GM20000 (cell line): ENCODE data around the gene KCNMB2.

ENCODE experiments used
- DNase-seq: peaks from one replicate; pipeline ENCODE4 v3.0.0; 2012; ENCODE audit warnings: low spot score
- TF ChIP-seq, protein P1 (sequence below): IDR thresholded peaks from 2 replicates; pipeline ENCODE4 v1.5.1; 2012; ENCODE audit warnings: mild to moderate bottlenecking, control low read depth; ENCODE audit errors: extremely low read depth, missing control alignments

Gene KCNMB2

GRCh38 chr3:178568911-178569310, 32.7 kb downstream of the KCNMB2 start:
- DNase-seq, result no peak

GRCh38 chr3:178569826-178570225, 33.6 kb downstream of the KCNMB2 start:
- TF ChIP-seq, protein P1, sequence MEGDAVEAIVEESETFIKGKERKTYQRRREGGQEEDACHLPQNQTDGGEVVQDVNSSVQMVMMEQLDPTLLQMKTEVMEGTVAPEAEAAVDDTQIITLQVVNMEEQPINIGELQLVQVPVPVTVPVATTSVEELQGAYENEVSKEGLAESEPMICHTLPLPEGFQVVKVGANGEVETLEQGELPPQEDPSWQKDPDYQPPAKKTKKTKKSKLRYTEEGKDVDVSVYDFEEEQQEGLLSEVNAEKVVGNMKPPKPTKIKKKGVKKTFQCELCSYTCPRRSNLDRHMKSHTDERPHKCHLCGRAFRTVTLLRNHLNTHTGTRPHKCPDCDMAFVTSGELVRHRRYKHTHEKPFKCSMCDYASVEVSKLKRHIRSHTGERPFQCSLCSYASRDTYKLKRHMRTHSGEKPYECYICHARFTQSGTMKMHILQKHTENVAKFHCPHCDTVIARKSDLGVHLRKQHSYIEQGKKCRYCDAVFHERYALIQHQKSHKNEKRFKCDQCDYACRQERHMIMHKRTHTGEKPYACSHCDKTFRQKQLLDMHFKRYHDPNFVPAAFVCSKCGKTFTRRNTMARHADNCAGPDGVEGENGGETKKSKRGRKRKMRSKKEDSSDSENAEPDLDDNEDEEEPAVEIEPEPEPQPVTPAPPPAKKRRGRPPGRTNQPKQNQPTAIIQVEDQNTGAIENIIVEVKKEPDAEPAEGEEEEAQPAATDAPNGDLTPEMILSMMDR, result no peak
- no peak for DNase-seq

More at GRCh38 chr3:178568911-178569310, 32.7 kb downstream of the KCNMB2 start:
- TF ChIP-seq, protein P1, result no peak

GRCh38 chr3:178583963-178584575, 47.8 kb downstream of the KCNMB2 start:
- DNase-seq, result no peak
- TF ChIP-seq, protein P1, result no peak

DNA sequence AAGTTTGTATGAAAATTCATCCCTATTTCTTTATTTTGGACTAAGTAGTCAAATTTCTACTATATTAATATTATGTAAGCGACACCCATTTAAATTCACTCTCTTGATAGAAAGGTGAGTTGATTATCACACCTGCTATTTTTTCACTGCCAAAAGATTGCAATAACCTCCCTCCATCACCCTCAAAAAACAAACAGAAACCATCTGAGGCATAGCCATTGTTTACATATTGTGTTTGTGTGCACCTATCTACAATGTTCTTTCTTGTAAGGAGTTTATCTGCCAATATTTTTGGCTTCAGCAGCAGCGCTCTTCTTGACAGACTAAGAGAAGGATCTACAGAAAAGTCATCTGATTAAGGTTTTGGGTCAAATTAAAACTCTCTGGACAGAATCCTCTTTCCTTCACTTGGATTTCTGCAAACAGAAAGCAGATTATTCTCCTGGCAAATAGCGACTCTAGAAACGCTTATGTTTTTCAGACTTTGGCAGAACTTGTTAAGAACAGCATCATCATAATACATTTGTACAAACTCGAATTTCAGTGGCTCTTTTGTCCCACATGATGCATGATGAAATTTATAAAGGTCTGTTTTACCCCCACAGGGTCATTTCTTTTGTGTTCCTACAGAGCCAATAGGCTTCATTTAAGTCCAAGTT, 48.6 kb downstream of the KCNMB2 start:
- no peak for DNase-seq
- TF ChIP-seq, protein P1, result no peak

DNA sequence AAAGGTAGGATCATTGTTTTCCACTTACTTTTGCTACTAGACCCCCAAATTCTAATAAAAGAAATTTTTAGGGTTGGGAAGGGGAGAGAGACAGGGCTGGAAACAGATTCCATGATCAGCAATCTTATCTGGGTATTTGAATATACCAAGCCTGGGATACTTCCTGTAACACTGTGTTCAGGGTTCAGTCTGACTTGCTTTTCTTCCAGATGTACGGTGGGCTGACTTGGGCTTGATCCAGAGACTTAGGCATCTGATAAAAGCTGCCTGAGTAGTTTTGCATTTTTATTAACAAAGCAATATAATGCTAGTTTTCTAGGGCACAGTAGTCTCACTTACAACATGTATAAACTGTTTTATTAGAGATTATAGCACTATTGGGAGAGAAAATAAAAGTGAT, 49.2 kb downstream of the KCNMB2 start:
- TF ChIP-seq, protein P1, result no peak
- DNase-seq, result no peak

GRCh38 chr3:178586076-178586475, 49.8 kb downstream of the KCNMB2 start:
- no peak for DNase-seq
- TF ChIP-seq, protein P1, result no peak

- DNase-seq, result no peak
- TF ChIP-seq, protein P1, result no peak
Observed at GRCh38 chr3:178588628-178589027, 52.4 kb downstream of the KCNMB2 start.
